GM12873 (cell line): Measurements from ENCODE around the gene SLCO2A1.

Experiments used
- CTCF ChIP-seq: IDR thresholded peaks from 2 replicates; pipeline ENCODE4 v1.5.1; 2012; ENCODE audit warnings: low read depth, mild to moderate bottlenecking, moderate library complexity, low read length, control low read depth; ENCODE audit not compliant: insufficient read depth; ENCODE audit errors: missing control alignments

The SLCO2A1 gene

GRCh38 chr3:133933097-133934024 is 96.4 kb downstream of the SLCO2A1 start:
- no peak for TF ChIP-seq CTCF

GRCh38 chr3:133932009-133932408 is 97.7 kb downstream of the SLCO2A1 start:
- no peak for TF ChIP-seq CTCF

- no peak for TF ChIP-seq CTCF
Observed at GRCh38 chr3:133931084-133931483, 98.6 kb downstream of the SLCO2A1 start.

GRCh38 chr3:133930341-133930933 is 99.3 kb downstream of the SLCO2A1 start:
- peak; percentile 60 for TF ChIP-seq CTCF

GRCh38 chr3:133928903-133929607 is 100.7 kb downstream of the SLCO2A1 start:
- no peak for TF ChIP-seq CTCF

- no peak for TF ChIP-seq CTCF
Observed at GRCh38 chr3:133928136-133928893, 101.4 kb downstream of the SLCO2A1 start.

GRCh38 chr3:133927540-133928066 is 102.1 kb downstream of the SLCO2A1 start:
- peak; percentile 64 for TF ChIP-seq CTCF
